ENCODE results near the gene IDUA. TPM values are rescaled to one million over a fixed set of nuclear protein-coding genes. Genes with fewer than 3 reads are reported as not detected.

The IDUA gene
- total RNA-seq, 1 donor from 2014 or later = 7.1 TPM

DNA sequence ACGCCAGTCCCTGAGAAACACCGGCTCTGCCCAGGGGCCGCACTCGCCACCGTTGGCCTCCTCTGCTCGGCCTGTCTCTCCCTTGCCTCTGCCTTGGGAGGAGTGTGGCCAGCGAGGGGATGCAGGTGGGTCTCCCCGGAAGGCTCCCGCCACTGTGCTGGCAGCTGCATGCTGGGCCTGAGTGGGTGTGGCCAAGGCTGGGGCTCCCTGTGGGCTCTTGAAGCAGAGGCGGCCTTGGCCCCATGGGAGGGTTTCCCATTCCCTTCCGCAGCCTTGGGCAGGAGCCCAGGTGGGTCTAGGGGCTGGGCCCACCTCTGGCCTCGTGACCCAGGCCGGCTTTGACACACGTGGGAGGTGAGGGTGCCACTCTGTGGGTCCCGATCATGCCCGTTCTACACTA lies 43.7 kb downstream of the IDUA start:
- DNase-seq (ENCODE audit: low read depth) = no peak
- H3K27me3 ChIP-seq (ENCODE audit: control insufficient read depth, insufficient read depth, low read length) = peaks cover 47% of the 10 kb centered on the region
- TF ChIP-seq, protein P1, sequence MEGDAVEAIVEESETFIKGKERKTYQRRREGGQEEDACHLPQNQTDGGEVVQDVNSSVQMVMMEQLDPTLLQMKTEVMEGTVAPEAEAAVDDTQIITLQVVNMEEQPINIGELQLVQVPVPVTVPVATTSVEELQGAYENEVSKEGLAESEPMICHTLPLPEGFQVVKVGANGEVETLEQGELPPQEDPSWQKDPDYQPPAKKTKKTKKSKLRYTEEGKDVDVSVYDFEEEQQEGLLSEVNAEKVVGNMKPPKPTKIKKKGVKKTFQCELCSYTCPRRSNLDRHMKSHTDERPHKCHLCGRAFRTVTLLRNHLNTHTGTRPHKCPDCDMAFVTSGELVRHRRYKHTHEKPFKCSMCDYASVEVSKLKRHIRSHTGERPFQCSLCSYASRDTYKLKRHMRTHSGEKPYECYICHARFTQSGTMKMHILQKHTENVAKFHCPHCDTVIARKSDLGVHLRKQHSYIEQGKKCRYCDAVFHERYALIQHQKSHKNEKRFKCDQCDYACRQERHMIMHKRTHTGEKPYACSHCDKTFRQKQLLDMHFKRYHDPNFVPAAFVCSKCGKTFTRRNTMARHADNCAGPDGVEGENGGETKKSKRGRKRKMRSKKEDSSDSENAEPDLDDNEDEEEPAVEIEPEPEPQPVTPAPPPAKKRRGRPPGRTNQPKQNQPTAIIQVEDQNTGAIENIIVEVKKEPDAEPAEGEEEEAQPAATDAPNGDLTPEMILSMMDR (IDR thresholded peaks at IDR 0.05; ENCODE audit: insufficient read depth, low read length, poor library complexity, severe bottlenecking) = no peak
- H3K36me3 ChIP-seq (ENCODE audit: control insufficient read depth, insufficient read depth, low read length) = no peaks in the 10 kb centered on the region
- H3K4me3 ChIP-seq (ENCODE audit: low read depth, low read length) = no peak overlapping the region

DNA sequence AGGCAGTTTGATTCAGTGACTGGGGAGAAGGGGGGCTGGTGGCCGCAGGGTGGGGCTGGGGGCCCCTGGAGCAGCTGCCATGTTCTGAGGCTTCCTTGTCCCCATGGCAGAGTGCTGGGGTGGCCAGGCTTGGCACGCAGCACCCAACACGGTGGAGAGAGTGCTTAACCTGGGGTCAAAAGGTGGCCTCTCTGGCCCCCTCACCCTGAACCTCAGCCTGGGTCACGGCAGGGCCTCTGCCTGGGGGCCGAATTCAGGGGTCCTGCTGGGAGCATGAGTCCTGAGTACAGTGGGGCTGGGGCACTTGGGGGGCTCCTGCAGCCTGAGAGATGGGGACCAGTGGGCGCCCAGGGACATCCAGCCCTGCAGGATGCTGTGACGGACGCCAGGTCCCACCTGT lies 44.5 kb downstream of the IDUA start:
- peaks cover 47% of the 10 kb centered on the region for H3K27me3 ChIP-seq (ENCODE audit: control insufficient read depth, insufficient read depth, low read length)
- no peak for DNase-seq (ENCODE audit: low read depth)
- TF ChIP-seq, protein P1 (IDR thresholded peaks at IDR 0.05; ENCODE audit: insufficient read depth, low read length, poor library complexity, severe bottlenecking) = no peak
- H3K36me3 ChIP-seq (ENCODE audit: control insufficient read depth, insufficient read depth, low read length) = no peaks in the 10 kb centered on the region
- H3K4me3 ChIP-seq (ENCODE audit: low read depth, low read length) = no peak overlapping the region

DNA sequence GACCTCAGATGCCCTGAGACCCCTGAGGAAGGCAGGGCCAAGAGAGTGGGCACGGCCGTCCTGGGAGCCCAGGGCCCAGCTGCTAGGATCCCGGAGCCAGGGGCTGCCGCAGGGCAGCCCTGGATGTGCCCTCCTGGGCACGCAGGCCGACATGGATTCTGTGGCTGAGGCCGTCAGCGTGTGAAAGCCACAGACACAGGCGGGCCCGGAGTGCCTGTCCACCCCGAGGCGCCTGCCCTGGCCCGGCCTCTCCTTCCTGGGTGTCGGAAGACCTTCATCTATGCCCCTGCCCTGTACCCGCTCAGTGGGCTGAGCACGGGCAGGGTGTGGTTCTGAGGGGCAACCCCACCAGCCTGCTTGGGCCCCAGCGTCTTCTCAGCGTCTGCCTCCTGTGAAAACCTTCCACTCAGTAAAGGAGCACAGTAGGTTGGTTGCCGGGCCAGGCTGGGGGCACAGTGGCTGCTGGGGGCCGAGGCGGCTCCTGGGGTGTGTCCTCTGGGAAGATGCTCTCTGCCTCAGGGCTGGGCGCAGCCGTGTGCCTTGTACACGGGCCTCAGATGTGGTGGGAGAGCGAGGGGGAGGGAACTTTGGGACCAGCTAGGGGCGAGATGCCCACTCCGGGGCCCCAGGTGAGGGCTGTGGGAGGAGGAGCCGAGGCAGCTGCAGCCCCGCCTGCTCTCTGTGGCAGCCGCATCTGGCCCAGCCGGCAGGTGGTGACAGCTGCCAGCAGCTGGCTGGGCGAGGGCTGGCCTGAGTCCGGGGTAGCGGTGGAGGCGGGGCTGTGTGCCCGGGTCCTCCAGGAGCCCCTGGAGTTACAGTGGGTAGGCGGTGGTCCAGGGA lies 45.3 kb downstream of the IDUA start:
- DNase-seq (ENCODE audit: low read depth) = no peak
- TF ChIP-seq, protein P1 (IDR thresholded peaks at IDR 0.05; ENCODE audit: insufficient read depth, low read length, poor library complexity, severe bottlenecking) = peak; percentile 43
- Histone ChIP-seq H3K4me3 (ENCODE audit: low read depth, low read length) (no peak overlapping the region), H3K27me3 (ENCODE audit: control insufficient read depth, insufficient read depth, low read length) (peaks cover 47% of the 10 kb centered on the region), H3K36me3 (ENCODE audit: control insufficient read depth, insufficient read depth, low read length) (no peaks in the 10 kb centered on the region)

DNA sequence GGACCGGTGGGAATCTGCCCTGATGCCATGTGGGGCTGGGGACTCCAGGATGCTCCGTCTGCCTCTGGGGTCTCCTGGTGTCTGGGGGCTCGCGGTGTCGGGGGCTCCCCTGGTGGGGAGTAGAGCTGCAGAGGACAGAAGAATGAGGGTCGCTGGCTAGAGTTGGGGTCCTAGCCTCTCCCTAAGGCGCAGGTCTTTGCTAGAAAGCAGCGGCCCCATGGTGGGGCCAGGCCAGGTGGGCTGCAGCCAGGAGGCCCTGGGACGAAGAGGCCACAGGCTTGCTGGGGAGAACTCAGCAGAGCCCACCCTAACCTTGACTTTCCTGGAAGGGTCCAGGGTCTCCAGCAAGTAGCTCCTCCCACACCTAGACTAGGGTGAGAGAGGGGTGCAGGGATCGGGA lies 46.0 kb downstream of the IDUA start:
- no peak overlapping the region for H3K4me3 ChIP-seq (ENCODE audit: low read depth, low read length)
- TF ChIP-seq, protein P1 (IDR thresholded peaks at IDR 0.05; ENCODE audit: insufficient read depth, low read length, poor library complexity, severe bottlenecking) = no peak
- DNase-seq (ENCODE audit: low read depth) = no peak
- no peaks in the 10 kb centered on the region for H3K36me3 ChIP-seq (ENCODE audit: control insufficient read depth, insufficient read depth, low read length)
- peaks cover 46% of the 10 kb centered on the region for H3K27me3 ChIP-seq (ENCODE audit: control insufficient read depth, insufficient read depth, low read length)

DNA sequence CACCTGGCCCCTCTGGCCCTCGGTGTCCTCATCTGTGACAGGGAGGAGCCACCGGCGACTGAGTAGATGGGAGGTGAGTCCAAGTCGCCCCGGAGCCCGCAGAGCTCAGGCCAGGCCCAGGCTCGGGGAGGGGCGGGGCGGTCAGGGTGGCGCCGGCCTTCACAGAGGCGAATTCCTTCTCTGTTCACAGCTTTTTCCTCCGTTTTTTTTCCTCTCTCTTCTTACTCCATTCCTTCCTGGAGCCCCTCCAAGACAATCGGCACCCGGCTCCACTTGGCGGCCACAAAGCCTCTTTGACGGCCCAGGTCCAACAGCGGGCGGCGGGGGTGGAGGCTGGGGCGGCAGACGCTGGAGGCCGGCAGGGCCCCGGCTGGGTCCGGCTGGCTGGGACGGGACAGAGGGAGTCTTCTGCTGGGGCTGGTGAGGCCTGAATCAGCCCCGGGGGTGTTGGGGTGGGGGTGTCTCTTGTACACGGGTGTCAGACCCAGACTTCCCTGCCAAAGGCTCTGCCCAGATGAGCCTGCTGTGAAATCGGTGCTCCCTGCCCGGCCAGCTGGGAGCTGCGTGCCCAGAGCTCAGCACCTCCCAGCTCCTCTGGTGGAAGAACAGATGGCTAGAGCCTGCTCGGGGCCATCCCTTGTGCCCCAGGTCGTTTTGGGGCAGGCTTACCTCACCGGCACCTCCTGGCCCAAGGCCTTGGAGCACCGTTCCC lies 47.2 kb downstream of the IDUA start:
- Histone ChIP-seq H3K27me3 (ENCODE audit: control insufficient read depth, insufficient read depth, low read length) (peaks cover 35% of the 10 kb centered on the region), H3K4me3 (ENCODE audit: low read depth, low read length) (no peak overlapping the region), H3K36me3 (ENCODE audit: control insufficient read depth, insufficient read depth, low read length) (no peaks in the 10 kb centered on the region)
- TF ChIP-seq, protein P1 (IDR thresholded peaks at IDR 0.05; ENCODE audit: insufficient read depth, low read length, poor library complexity, severe bottlenecking) = no peak
- no peak for DNase-seq (ENCODE audit: low read depth)

All from kidney epithelial cell (primary cell).